ENCODE data around the gene COA8.

DNA sequence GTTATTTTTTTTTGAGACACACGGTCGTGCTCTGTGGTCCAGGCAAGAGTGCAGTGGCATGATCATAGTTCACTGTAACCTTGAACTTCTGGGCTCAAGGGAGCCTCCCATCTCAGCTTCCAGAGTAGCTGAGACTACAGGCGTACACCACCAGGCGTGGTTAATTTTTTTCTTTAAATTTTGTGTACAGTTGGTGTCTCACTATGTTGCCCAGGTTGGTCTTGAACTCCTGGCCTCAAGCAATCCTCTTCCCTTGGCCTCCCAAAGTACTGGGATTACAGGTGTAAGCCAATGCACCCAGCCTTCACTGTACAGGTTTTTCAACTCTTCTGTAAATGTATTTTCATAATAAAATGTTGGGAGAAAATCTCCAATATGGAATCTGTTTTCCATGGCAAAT lies 60.5 kb downstream of the COA8 start:
- TF ChIP-seq POLR2A (IDR thresholded peaks at IDR 0.05; ENCODE audit: low read depth) (no peak), POLR2AphosphoS5 (IDR thresholded peaks at IDR 0.05) (no peak)
